ENCODE measurements around the gene AK5.
"Not testable (repeated sequence)": the region's sequence is repeated elsewhere in the genome, so short reads cannot be mapped to it uniquely, and the experiment has no call there.

AK5 gene

DNA sequence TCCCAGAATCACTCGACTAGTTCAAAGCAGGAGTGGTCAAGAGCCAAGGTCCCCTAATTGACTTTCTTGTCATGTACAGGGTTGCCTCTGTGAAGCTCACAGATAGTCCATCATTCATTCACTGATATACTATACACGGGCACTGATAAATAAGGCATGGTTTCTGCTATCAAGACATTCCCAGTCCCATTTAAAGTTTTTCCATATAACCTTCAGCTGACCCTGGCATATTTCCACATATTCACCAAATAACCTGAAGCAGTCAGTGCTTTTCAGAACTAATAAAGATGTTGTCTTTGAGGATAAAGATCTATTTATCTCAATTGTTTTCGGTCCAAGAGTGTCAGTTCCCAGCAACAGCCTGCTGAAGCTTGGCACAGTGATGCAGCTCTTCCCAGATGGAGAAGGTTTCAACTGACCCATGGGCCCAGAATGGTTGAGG lies 227.3 kb downstream of the AK5 start:
- Histone ChIP-seq H3K9me2 (replicated peaks; ENCODE audit: insufficient read depth, low read length) (no peaks in the 10 kb centered on the region), H3K9ac (ENCODE audit: low read length) (no peak overlapping the region), H3K4me3 (ENCODE audit: low read length) (no peak overlapping the region), H3K27ac (ENCODE audit: low read length) (no peak overlapping the region), H3K4me2 (ENCODE audit: low read depth, low read length) (no peak overlapping the region), H3K79me2 (ENCODE audit: low read length) (no peaks in the 10 kb centered on the region), H3K4me1 (ENCODE audit: low read length) (no peaks in the 10 kb centered on the region), H3K9me3 (replicated peaks; ENCODE audit: insufficient read depth, low read length) (no peaks in the 10 kb centered on the region), H3F3A (ENCODE audit: insufficient read depth, low read length) (no peaks in the 10 kb centered on the region), H3K36me3 (replicated peaks; ENCODE audit: insufficient read depth, low read length) (no peaks in the 10 kb centered on the region), H4K20me1 (ENCODE audit: insufficient read depth, low read length) (no peaks in the 10 kb centered on the region), H3K27me3 (replicated peaks; ENCODE audit: insufficient read depth, low read length) (no peaks in the 10 kb centered on the region), H2AFZ (ENCODE audit: low read length) (no peak overlapping the region)
- no peak for DNase-seq
- TF ChIP-seq EZH2 (optimal IDR thresholded peaks at IDR 0.05; ENCODE audit: low read depth, low read length) = no peak
- TF ChIP-seq, protein P1, sequence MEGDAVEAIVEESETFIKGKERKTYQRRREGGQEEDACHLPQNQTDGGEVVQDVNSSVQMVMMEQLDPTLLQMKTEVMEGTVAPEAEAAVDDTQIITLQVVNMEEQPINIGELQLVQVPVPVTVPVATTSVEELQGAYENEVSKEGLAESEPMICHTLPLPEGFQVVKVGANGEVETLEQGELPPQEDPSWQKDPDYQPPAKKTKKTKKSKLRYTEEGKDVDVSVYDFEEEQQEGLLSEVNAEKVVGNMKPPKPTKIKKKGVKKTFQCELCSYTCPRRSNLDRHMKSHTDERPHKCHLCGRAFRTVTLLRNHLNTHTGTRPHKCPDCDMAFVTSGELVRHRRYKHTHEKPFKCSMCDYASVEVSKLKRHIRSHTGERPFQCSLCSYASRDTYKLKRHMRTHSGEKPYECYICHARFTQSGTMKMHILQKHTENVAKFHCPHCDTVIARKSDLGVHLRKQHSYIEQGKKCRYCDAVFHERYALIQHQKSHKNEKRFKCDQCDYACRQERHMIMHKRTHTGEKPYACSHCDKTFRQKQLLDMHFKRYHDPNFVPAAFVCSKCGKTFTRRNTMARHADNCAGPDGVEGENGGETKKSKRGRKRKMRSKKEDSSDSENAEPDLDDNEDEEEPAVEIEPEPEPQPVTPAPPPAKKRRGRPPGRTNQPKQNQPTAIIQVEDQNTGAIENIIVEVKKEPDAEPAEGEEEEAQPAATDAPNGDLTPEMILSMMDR (IDR thresholded peaks at IDR 0.05; ENCODE audit: low read length) = no peak
- no peak for TF ChIP-seq EZH2phosphoT487 (IDR thresholded peaks at IDR 0.05; ENCODE audit: low read length)

DNA sequence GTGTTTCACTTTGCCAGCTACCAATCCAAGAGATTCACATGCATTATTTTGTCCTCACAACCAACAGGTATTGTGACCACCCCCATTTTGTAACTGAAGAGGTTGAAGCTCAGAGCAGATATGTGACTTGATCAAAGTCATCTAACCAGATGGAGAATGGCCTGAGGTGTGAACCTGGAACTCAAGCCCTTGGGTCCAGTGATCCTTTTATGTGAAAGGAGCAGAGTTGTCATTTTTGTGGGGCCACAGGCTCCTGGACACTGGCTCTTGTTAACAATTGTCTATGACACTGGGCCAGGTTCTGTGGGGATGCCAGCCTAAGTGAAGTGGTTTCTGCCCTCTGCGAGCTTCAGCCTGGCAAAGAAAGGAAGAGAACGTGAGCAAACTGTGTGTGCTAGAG lies 228.1 kb downstream of the AK5 start:
- Histone ChIP-seq H3K36me3 (replicated peaks; ENCODE audit: insufficient read depth, low read length) (no peaks in the 10 kb centered on the region), H3K4me3 (ENCODE audit: low read length) (no peak overlapping the region), H2AFZ (ENCODE audit: low read length) (no peak overlapping the region), H3K79me2 (ENCODE audit: low read length) (no peaks in the 10 kb centered on the region), H3K4me1 (ENCODE audit: low read length) (no peaks in the 10 kb centered on the region), H3K9ac (ENCODE audit: low read length) (no peak overlapping the region), H3K9me2 (replicated peaks; ENCODE audit: insufficient read depth, low read length) (no peaks in the 10 kb centered on the region), H3K27ac (ENCODE audit: low read length) (no peak overlapping the region), H3K27me3 (replicated peaks; ENCODE audit: insufficient read depth, low read length) (no peaks in the 10 kb centered on the region), H3K9me3 (replicated peaks; ENCODE audit: insufficient read depth, low read length) (no peaks in the 10 kb centered on the region), H4K20me1 (ENCODE audit: insufficient read depth, low read length) (no peaks in the 10 kb centered on the region), H3K4me2 (ENCODE audit: low read depth, low read length) (no peak overlapping the region), H3F3A (ENCODE audit: insufficient read depth, low read length) (no peaks in the 10 kb centered on the region)
- no peak for DNase-seq
- TF ChIP-seq EZH2phosphoT487 (IDR thresholded peaks at IDR 0.05; ENCODE audit: low read length) = no peak
- TF ChIP-seq, protein P1 (IDR thresholded peaks at IDR 0.05; ENCODE audit: low read length) = no peak
- no peak for TF ChIP-seq EZH2 (optimal IDR thresholded peaks at IDR 0.05; ENCODE audit: low read depth, low read length)

DNA sequence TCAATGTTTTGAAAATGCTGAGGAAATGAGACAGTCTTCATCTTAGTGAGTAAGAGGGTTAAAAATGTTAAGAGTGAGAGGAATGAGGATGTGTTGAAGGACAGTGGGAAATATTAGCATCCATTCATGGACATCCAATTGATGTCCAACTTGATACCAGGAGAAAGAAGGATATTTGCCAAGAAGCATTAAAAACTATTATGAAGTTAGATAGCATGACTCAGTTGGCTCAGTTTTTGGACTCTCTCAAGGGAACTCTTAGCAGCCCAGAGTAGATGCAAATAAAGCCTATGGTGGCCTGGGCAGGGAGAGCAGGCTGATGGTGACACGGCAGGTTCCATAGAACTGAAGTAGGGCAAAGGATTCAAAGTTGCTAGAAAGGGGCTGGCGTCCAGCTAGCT lies 229.6 kb downstream of the AK5 start:
- no peaks in the 10 kb centered on the region for H3K4me1 ChIP-seq (ENCODE audit: low read length)
- H3K4me3 ChIP-seq (ENCODE audit: low read length) = no peak overlapping the region
- H3K4me2 ChIP-seq (ENCODE audit: low read depth, low read length) = no peak overlapping the region
- no peaks in the 10 kb centered on the region for H3K27me3 ChIP-seq (replicated peaks; ENCODE audit: insufficient read depth, low read length)
- no peaks in the 10 kb centered on the region for H3F3A ChIP-seq (ENCODE audit: insufficient read depth, low read length)
- no peaks in the 10 kb centered on the region for H4K20me1 ChIP-seq (ENCODE audit: insufficient read depth, low read length)
- TF ChIP-seq EZH2phosphoT487 (IDR thresholded peaks at IDR 0.05; ENCODE audit: low read length) (no peak), EZH2 (optimal IDR thresholded peaks at IDR 0.05; ENCODE audit: low read depth, low read length) (no peak)
- TF ChIP-seq, protein P1 (IDR thresholded peaks at IDR 0.05; ENCODE audit: low read length) = no peak
- H3K9me2 ChIP-seq (replicated peaks; ENCODE audit: insufficient read depth, low read length) = no peaks in the 10 kb centered on the region
- H3K9me3 ChIP-seq (replicated peaks; ENCODE audit: insufficient read depth, low read length) = no peaks in the 10 kb centered on the region
- no peaks in the 10 kb centered on the region for H3K36me3 ChIP-seq (replicated peaks; ENCODE audit: insufficient read depth, low read length)
- DNase-seq = no peak
- no peaks in the 10 kb centered on the region for H3K79me2 ChIP-seq (ENCODE audit: low read length)
- no peak overlapping the region for H3K9ac ChIP-seq (ENCODE audit: low read length)
- no peak overlapping the region for H2AFZ ChIP-seq (ENCODE audit: low read length)
- no peak overlapping the region for H3K27ac ChIP-seq (ENCODE audit: low read length)

DNA sequence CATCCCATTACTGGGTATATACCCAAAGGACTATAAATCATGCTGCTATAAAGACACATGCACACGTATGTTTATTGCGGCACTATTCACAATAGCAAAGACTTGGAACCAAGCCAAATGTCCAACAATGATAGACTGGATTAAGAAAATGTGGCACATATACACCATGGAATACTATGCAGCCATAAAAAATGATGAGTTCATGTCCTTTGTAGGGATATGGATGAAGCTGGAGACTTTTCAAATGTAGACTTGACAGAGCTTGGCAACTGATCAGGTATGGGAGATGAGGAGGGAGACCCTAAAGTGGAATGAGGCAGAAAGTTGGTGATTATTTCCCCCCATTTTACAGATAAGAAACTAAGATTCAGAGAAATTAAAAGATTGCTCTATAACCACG lies 230.8 kb downstream of the AK5 start:
- not testable (repeated sequence) for H3K27me3 ChIP-seq (replicated peaks; ENCODE audit: insufficient read depth, low read length); H2AFZ ChIP-seq (ENCODE audit: low read length); H4K20me1 ChIP-seq (ENCODE audit: insufficient read depth, low read length); H3K4me3 ChIP-seq (ENCODE audit: low read length); H3K27ac ChIP-seq (ENCODE audit: low read length); DNase-seq; H3K36me3 ChIP-seq (replicated peaks; ENCODE audit: insufficient read depth, low read length); H3K9me3 ChIP-seq (replicated peaks; ENCODE audit: insufficient read depth, low read length); H3K79me2 ChIP-seq (ENCODE audit: low read length); H3K9ac ChIP-seq (ENCODE audit: low read length); H3K4me2 ChIP-seq (ENCODE audit: low read depth, low read length); H3K9me2 ChIP-seq (replicated peaks; ENCODE audit: insufficient read depth, low read length); H3F3A ChIP-seq (ENCODE audit: insufficient read depth, low read length); H3K4me1 ChIP-seq (ENCODE audit: low read length)

Measured in MM.1S (cell line).